SH-SY5Y (cell line): Measurements from ENCODE around the gene HOXB7.

Experiments
- GATA2 ChIP-seq: IDR thresholded peaks from 2 replicates; pipeline ENCODE4 v1.6.1; 2011; ENCODE audit warnings: mild to moderate bottlenecking, low read depth, low read length
- GATA3 ChIP-seq: IDR thresholded peaks from 2 replicates; pipeline ENCODE4 v1.6.1; 2011; ENCODE audit warnings: low read depth, mild to moderate bottlenecking, low read length, moderate library complexity

DNA sequence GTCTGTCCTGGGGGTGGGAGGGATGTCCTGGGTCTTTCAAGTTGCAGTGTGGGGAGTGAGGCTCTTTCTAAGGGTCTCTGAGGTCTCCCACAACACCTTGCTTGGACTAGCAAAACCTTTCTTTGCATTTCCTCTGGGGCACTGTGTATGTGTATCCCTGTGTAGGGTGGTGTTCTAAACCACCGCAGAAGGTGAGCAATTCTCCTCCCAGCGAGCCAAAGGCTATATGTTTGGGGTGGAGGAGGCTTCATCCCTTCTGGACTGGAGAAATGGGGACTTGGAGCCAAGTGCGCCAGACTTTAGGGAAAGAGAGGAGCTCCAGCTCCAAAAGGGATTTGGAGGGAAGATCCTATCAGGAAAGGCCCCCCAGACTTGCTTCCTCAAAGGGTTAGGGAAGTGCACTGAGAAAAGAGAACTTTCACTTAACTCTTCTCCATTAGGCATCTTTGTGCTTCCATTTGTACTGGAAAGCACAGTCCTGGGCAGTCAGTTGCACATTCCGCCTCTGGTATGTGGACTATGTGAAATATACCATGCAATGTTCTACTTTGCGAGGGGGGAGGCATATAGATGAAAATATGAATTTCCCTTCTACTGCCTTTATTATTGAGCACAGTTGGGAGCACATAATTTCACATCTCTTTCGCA lies 34.2 kb upstream of the HOXB7 start:
- TF ChIP-seq GATA3 (no peak), GATA2 (no peak)
